Measurements from ENCODE around the gene CACNG5. TPM values are rescaled to one million over a fixed set of nuclear protein-coding genes. Genes with fewer than 3 reads are reported as not detected.

Gene CACNG5
- total RNA-seq, 3 donors from 2014 or later (not counting 1 experiment from before 2014, with no cell fraction given) = not detected

DNA sequence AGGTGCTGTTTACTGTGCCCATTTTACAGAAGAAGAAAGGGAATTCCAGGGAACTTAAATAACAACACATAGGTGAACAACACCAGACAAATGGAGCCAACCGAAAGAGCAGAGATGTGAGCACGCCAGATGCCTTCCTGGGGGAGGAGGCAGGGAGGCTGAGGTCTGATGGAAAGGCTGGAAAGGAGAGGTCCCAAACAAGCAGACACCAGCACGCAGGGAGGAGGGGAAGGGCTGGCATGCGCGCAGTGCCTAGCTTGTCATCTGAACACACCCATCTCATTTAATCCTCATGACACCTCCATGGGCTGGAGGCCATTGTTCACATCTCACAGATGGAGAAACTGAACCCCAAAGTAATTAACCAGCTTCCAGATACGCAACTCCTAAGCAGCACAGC, 20.9 kb upstream of the CACNG5 start:
- intact Hi-C loops (cut with micrococcal nuclease) = no loop called here
- Histone ChIP-seq H3K27ac (ENCODE audit: low read length) (no peak overlapping the region), H3K36me3 (ENCODE audit: control insufficient read depth, insufficient read depth, low read length) (no peaks in the 10 kb centered on the region), H3K4me3 (ENCODE audit: low read length) (no peak overlapping the region), H3K27me3 (ENCODE audit: control insufficient read depth, insufficient read depth, low read length) (no peaks in the 10 kb centered on the region), H3K9me3 (ENCODE audit: control insufficient read depth, insufficient read depth, low read length) (peaks cover 6% of the 10 kb centered on the region), H3K4me1 (ENCODE audit: control insufficient read depth, insufficient read depth, low read length) (no peaks in the 10 kb centered on the region)
- 81% methylated on average over 3 of the region's 6 CpGs for WGBS (ENCODE audit: insufficient coverage)
- Mint-ChIP-seq H3K9me3 (peaks cover 3 to 4% of the 10 kb centered on the region in 2 donors), H3K4me1 (no peaks in the 10 kb centered on the region), H3K4me3 (no peak overlapping the region), H3K27me3 (ENCODE audit: low read depth in 2 of 2) (peaks cover 7 to 11% of the 10 kb centered on the region in 2 donors), H3K27ac (no peak overlapping the region), H3K36me3 (no peaks in the 10 kb centered on the region)
- no peak for DNase-seq
- no peak for ATAC-seq
- TF ChIP-seq, protein P1, sequence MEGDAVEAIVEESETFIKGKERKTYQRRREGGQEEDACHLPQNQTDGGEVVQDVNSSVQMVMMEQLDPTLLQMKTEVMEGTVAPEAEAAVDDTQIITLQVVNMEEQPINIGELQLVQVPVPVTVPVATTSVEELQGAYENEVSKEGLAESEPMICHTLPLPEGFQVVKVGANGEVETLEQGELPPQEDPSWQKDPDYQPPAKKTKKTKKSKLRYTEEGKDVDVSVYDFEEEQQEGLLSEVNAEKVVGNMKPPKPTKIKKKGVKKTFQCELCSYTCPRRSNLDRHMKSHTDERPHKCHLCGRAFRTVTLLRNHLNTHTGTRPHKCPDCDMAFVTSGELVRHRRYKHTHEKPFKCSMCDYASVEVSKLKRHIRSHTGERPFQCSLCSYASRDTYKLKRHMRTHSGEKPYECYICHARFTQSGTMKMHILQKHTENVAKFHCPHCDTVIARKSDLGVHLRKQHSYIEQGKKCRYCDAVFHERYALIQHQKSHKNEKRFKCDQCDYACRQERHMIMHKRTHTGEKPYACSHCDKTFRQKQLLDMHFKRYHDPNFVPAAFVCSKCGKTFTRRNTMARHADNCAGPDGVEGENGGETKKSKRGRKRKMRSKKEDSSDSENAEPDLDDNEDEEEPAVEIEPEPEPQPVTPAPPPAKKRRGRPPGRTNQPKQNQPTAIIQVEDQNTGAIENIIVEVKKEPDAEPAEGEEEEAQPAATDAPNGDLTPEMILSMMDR (IDR thresholded peaks at IDR 0.05) = no peak

DNA sequence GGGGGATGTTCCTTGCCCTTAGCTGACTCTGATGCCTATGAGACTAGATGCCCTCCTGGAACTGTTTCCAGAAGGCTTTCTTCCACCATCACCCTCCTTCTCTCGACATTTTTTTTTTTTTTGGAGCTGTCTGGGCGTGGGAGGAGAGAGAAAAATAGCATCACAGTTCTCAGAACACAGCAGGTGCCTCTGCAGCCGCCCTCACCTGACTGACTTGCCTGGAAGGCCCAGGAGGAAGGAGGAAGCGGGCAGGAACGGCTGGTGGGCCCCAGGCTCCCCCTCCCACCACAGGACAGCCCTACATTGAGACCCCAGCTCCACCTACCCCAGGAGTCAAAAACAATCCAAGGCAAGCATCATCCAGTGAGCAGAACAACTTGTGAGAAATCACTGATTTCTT, 20.3 kb upstream of the CACNG5 start:
- Histone ChIP-seq H3K4me1 (ENCODE audit: control insufficient read depth, insufficient read depth, low read length) (no peaks in the 10 kb centered on the region), H3K36me3 (ENCODE audit: control insufficient read depth, insufficient read depth, low read length) (no peaks in the 10 kb centered on the region), H3K9me3 (ENCODE audit: control insufficient read depth, insufficient read depth, low read length) (peaks cover 6% of the 10 kb centered on the region), H3K27me3 (ENCODE audit: control insufficient read depth, insufficient read depth, low read length) (no peaks in the 10 kb centered on the region), H3K4me3 (ENCODE audit: low read length) (no peak overlapping the region), H3K27ac (ENCODE audit: low read length) (no peak overlapping the region)
- peaks cover 7 to 11% of the 10 kb centered on the region in 2 donors for H3K27me3 Mint-ChIP-seq (ENCODE audit: low read depth in 2 of 2)
- intact Hi-C loops (cut with micrococcal nuclease) = no loop called here
- TF ChIP-seq, protein P1 (IDR thresholded peaks at IDR 0.05) = no peak
- no peak overlapping the region for H3K4me3 Mint-ChIP-seq
- no peaks in the 10 kb centered on the region for H3K4me1 Mint-ChIP-seq
- peaks cover 3 to 4% of the 10 kb centered on the region in 2 donors for H3K9me3 Mint-ChIP-seq
- 38% methylated on average over 4 of the region's 5 CpGs for WGBS (ENCODE audit: insufficient coverage)
- H3K36me3 Mint-ChIP-seq = no peaks in the 10 kb centered on the region
- H3K27ac Mint-ChIP-seq = no peak overlapping the region
- no peak for ATAC-seq
- DNase-seq = no peak

DNA sequence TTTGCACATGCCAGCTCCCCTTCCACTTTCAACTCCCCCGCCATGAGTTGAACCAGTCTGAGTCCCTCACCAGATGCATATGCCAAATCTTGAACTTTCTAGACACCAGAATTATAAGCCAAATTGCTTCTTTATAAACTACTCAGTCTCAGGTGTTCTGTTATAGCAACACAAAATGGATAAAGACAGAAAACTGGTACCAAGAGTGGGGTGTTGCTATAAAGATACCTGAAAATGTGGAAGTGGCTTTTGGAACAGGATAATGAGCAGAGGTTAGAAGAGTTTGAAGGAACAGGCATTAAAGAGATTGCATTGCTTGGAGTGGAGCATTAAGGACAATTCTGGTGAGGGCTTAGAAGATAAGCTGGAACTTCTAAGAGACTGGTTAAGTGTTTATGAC, 17.2 kb upstream of the CACNG5 start:
- Histone ChIP-seq H3K9me3 (ENCODE audit: control insufficient read depth, insufficient read depth, low read length) (peaks cover 6% of the 10 kb centered on the region), H3K4me1 (ENCODE audit: control insufficient read depth, insufficient read depth, low read length) (no peaks in the 10 kb centered on the region), H3K36me3 (ENCODE audit: control insufficient read depth, insufficient read depth, low read length) (no peaks in the 10 kb centered on the region), H3K27ac (ENCODE audit: low read length) (no peak overlapping the region), H3K27me3 (ENCODE audit: control insufficient read depth, insufficient read depth, low read length) (no peaks in the 10 kb centered on the region), H3K4me3 (ENCODE audit: low read length) (no peak overlapping the region)
- WGBS (ENCODE audit: insufficient coverage) = 96% methylated on average over 1 of the region's 1 CpG
- Mint-ChIP-seq H3K4me3 (no peak overlapping the region), H3K9me3 (peaks cover 3 to 4% of the 10 kb centered on the region in 2 donors), H3K27ac (no peak overlapping the region), H3K36me3 (no peaks in the 10 kb centered on the region), H3K27me3 (ENCODE audit: low read depth in 2 of 2) (peaks cover 7 to 12% of the 10 kb centered on the region in 2 donors), H3K4me1 (no peaks in the 10 kb centered on the region)
- DNase-seq (no peak), ATAC-seq (no peak)
- TF ChIP-seq, protein P1 (IDR thresholded peaks at IDR 0.05) = no peak
- intact Hi-C loops (cut with micrococcal nuclease) = no loop called here

DNA sequence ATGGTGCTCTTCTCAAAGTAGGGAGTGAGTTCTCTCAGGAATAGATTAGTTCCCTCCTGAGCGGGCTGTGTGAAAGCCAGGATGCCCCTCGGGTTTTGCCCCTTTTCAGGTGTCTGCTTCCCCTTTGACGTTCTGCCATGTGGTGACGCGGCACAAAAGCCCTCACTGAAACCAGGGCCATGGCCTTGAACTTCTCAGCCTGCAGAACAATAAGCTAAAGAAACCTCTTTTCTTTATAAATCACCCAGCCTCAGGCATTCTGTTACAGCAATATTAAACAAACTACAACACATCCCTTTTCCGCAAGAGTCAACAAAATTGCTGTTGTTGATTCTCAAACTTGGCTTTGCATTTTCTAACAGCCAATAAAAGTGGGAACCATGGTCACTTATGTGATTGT, 15.5 kb upstream of the CACNG5 start:
- Mint-ChIP-seq H3K4me3 (no peak overlapping the region), H3K4me1 (no peaks in the 10 kb centered on the region), H3K36me3 (no peaks in the 10 kb centered on the region), H3K27ac (no peak overlapping the region), H3K9me3 (peaks cover 3 to 4% of the 10 kb centered on the region in 2 donors), H3K27me3 (ENCODE audit: low read depth in 2 of 2) (peaks cover 3 to 7% of the 10 kb centered on the region in 2 donors)
- TF ChIP-seq, protein P1 (IDR thresholded peaks at IDR 0.05) = no peak
- WGBS (ENCODE audit: insufficient coverage) = 88% methylated on average over 6 of the region's 6 CpGs
- ATAC-seq = no peak
- intact Hi-C loops (cut with micrococcal nuclease) = no loop called here
- Histone ChIP-seq H3K4me3 (ENCODE audit: low read length) (no peak overlapping the region), H3K9me3 (ENCODE audit: control insufficient read depth, insufficient read depth, low read length) (peaks cover 6% of the 10 kb centered on the region), H3K27ac (ENCODE audit: low read length) (no peak overlapping the region), H3K27me3 (ENCODE audit: control insufficient read depth, insufficient read depth, low read length) (no peaks in the 10 kb centered on the region), H3K4me1 (ENCODE audit: control insufficient read depth, insufficient read depth, low read length) (no peaks in the 10 kb centered on the region), H3K36me3 (ENCODE audit: control insufficient read depth, insufficient read depth, low read length) (no peaks in the 10 kb centered on the region)
- DNase-seq = no peak

Data from natural killer cell (primary cell).